HepG2 (cell line): ENCODE results near the gene FAM174B. TPM values are rescaled to one million over a fixed set of nuclear protein-coding genes. Genes with fewer than 3 reads are reported as not detected.

Experiments
- ATAC-seq: fragments of 200-7000 bp; cut with Tn5 transposase; 3 replicates; pipeline ENCODE4 v1.9.1; 2020; ENCODE audit warnings: mild to moderate bottlenecking, moderate library complexity
- BruUV-seq: library from RNA; stranded (reverse); fragments of 400-500 nt; replicated peaks from 2 replicates; lab custom pipeline; 2021; lab: Mats Ljungman, UMichigan
- CTCF ChIA-PET: fragments of 300-600 bp; formaldehyde crosslinking; extraction: SDS; loops from one replicate; lab custom pipeline; 2021; ENCODE audit warnings: low total read pairs, inconsistent platforms, low intra/inter-chr PET ratio; lab: Yijun Ruan, JAX
- POLR2A ChIA-PET: fragments of 350-600 bp; sonication (Branson Sonifier 250); formaldehyde crosslinking; loops from one replicate; lab custom pipeline; 2020; ENCODE audit warnings: antibody characterized with exemption, inconsistent platforms; lab: Yijun Ruan, JAX
- DNase-seq: peaks from one replicate; pipeline ENCODE4 v3.0.0-alpha.2; 2015; ENCODE audit warnings: low spot score
- FAIRE-seq: peaks from 3 replicates; lab custom pipeline; 2011; peaks lifted over from hg19 to GRCh38; lab: Jason Lieb, UNC
- H2AFZ ChIP-seq: one replicate; pipeline ENCODE4 v1.6.1; 2011; ENCODE audit warnings: low read length, inconsistent platforms
- H3K27ac ChIP-seq: fragments of 300-600 bp; 3 replicates; pipeline ENCODE4 v1.8.0; 2011; ENCODE audit warnings: mixed run types, mild to moderate bottlenecking, mixed read lengths, low read length, inconsistent platforms; ENCODE audit not compliant: insufficient read depth; ENCODE audit errors: extremely low read length
- H3K27me3 ChIP-seq, 2 experiments: fragments of 200-600 bp in 1 of 2; 2 replicates in 1 of 2; 3 replicates in 1 of 2; pipeline versions ENCODE4 v1.6.0 to v1.8.0; 2011; ENCODE audit warnings: low read length in 2 of 2, mild to moderate bottlenecking in 2 of 2, moderate library complexity in 2 of 2, inconsistent platforms in 1 of 2; ENCODE audit not compliant: insufficient read depth in 2 of 2, control insufficient read depth in 1 of 2
- H3K36me3 ChIP-seq, 2 experiments: fragments of 200-600 bp in 1 of 2; replicated peaks in 1 of 2; 2 replicates in 1 of 2; 3 replicates in 1 of 2; pipeline versions ENCODE4 v1.5.1 to v1.8.0; 2011; ENCODE audit warnings: low read length in 2 of 2, inconsistent platforms in 1 of 2; ENCODE audit not compliant: insufficient read depth in 2 of 2, control insufficient read depth in 1 of 2
- H3K4me1 ChIP-seq: 2 replicates; pipeline ENCODE4 v1.5.1; 2012; ENCODE audit warnings: low read length, inconsistent platforms; ENCODE audit not compliant: insufficient read depth
- H3K4me2 ChIP-seq: 2 replicates; pipeline ENCODE4 v1.6.0; 2011; ENCODE audit warnings: low read depth, low read length, inconsistent platforms
- H3K4me3 ChIP-seq, 3 experiments: fragments of 200-600 bp in 1 of 3; sonication (generic), shearing (Covaris generic) in 1 of 3; replicated peaks in 1 of 3; 2 replicates each; pipeline ENCODE4 v1.5.1; 2011 to 2016; ENCODE audit warnings: low read length in 3 of 3, inconsistent platforms in 2 of 3, low read depth in 2 of 3, mild to moderate bottlenecking in 2 of 3, control low read depth in 1 of 3, mixed read lengths in 1 of 3; ENCODE audit not compliant: insufficient read depth in 1 of 3
- H3K79me2 ChIP-seq: one replicate; pipeline ENCODE4 v1.6.1; 2011; ENCODE audit warnings: low read length, inconsistent platforms; ENCODE audit not compliant: insufficient read depth
- H3K9ac ChIP-seq: 2 replicates; pipeline ENCODE4 v1.6.0; 2011; ENCODE audit warnings: mild to moderate bottlenecking, low read depth, low read length, inconsistent platforms; ENCODE audit not compliant: insufficient read depth
- H3K9me3 ChIP-seq: 2 replicates; pipeline ENCODE4 v1.5.1; 2012; ENCODE audit warnings: mild to moderate bottlenecking, low read length
- H4K20me1 ChIP-seq: 2 replicates; pipeline ENCODE4 v1.6.0; 2011; ENCODE audit warnings: inconsistent platforms, mild to moderate bottlenecking, low read length, moderate library complexity; ENCODE audit not compliant: insufficient read depth
- GZF1 ChIP-seq: sonication (generic); formaldehyde crosslinking; IDR thresholded peaks from 2 replicates; pipeline ENCODE4 v1.5.1; 2020; ENCODE audit warnings: mild to moderate bottlenecking, missing genetic modification reagents
- MXD4 ChIP-seq: IDR thresholded peaks from 2 replicates; pipeline ENCODE4 v1.6.1; 2016; ENCODE audit warnings: mild to moderate bottlenecking, missing biosample characterization, missing genetic modification reagents
- RBM39 ChIP-seq: fragments of 200-400 bp; formaldehyde crosslinking; IDR thresholded peaks from one replicate; pipeline ENCODE4 v1.6.1; 2018; ENCODE audit warnings: antibody characterized with exemption, mild to moderate bottlenecking, low read depth, low read length; ENCODE audit not compliant: poor library complexity, severe bottlenecking
- SRY ChIP-seq: sonication (generic); formaldehyde crosslinking; IDR thresholded peaks from 2 replicates; pipeline ENCODE4 v1.8.0; 2022; ENCODE audit warnings: mild to moderate bottlenecking, missing genetic modification reagents
- TRIM24 ChIP-seq: sonication (generic); formaldehyde crosslinking; IDR thresholded peaks from 2 replicates; pipeline ENCODE4 v1.8.0; 2022; ENCODE audit warnings: mild to moderate bottlenecking, missing genetic modification reagents
- ZC3H4 ChIP-seq: sonication (generic); formaldehyde crosslinking; IDR thresholded peaks from 2 replicates; pipeline ENCODE4 v1.4.0; 2020; ENCODE audit warnings: missing genetic modification reagents, borderline replicate concordance
- ZFX ChIP-seq: sonication (generic); formaldehyde crosslinking; IDR thresholded peaks from 2 replicates; pipeline ENCODE4 v1.4.0; 2020; ENCODE audit warnings: mild to moderate bottlenecking, low read depth, missing genetic modification reagents, moderate library complexity
- ZNF138 ChIP-seq: sonication (generic); formaldehyde crosslinking; IDR thresholded peaks from 2 replicates; pipeline ENCODE4 v1.5.0; 2020; ENCODE audit warnings: mild to moderate bottlenecking, low read depth, missing genetic modification reagents
- ZNF563 ChIP-seq: sonication (generic); formaldehyde crosslinking; IDR thresholded peaks from 2 replicates; pipeline ENCODE4 v1.8.0; 2022; ENCODE audit warnings: mild to moderate bottlenecking, moderate library complexity, missing genetic modification reagents
- WGBS: methylation state at CpG from one replicate; pipeline ENCODE4 v1.1.6; 2017; ENCODE audit warnings: low lambda C conversion rate; 5-methylcytosine and 5-hydroxymethylcytosine counted together
- in situ Hi-C: cut with HindIII; loops from 2 replicates; pipeline ENCODE4 v1.10.0; 2017; ENCODE audit warnings: low pct_unique_long_range_greater_than_20kb; ENCODE audit not compliant: extremely low pct_ligation_motif_present
- intact Hi-C: fragments of 100-400 bp; cut with micrococcal nuclease; formaldehyde crosslinking; loops from one replicate; pipeline ENCODE4 v1.10.0; 2022; ENCODE audit not compliant: unreplicated experiment
- polyA plus RNA-seq, 8 experiments: library from polyadenylated mRNA; depleted of rRNA in 3 of 8; stranded (reverse) in 7 of 8; unstranded in 1 of 8; fragments of >200 nt; fragmentation: Illumina TruSeq in 4 of 8; extraction: Trizol in 4 of 8; gene quantifications; 2 replicates each; pipeline versions ENCODE4 v1.2.1 to v1.2.3, GENCODE V29; 2011 to 2016; ENCODE audit warnings: low read depth in 4 of 8, missing spikeins in 1 of 8, mixed read lengths in 1 of 8; ENCODE audit not compliant: insufficient read depth in 1 of 8
- total RNA-seq, 5 experiments: library from RNA; depleted of rRNA; stranded (reverse); fragments of >200 nt; fragmentation: Illumina TruSeq; extraction: Trizol; gene quantifications; 2 replicates each; pipeline ENCODE4 v1.2.3, GENCODE V29; 2016; ENCODE audit warnings: low read depth in 1 of 5
- TF ChIP-seq, protein P1 (sequence below): IDR thresholded peaks from 2 replicates; pipeline ENCODE4 v1.6.1; 2016; ENCODE audit warnings: control low read depth
- TF ChIP-seq, protein P2 (sequence below): sonication (generic); formaldehyde crosslinking; IDR thresholded peaks from 2 replicates; pipeline ENCODE4 v1.4.0; 2020; ENCODE audit warnings: missing genetic modification reagents, borderline replicate concordance

The FAM174B gene
- total and polyA plus RNA-seq, 2 of the 13 experiments (the other 11 are each of a cell fraction or from before 2014, with no cell fraction given) = 0.90 to 2.1 TPM

DNA sequence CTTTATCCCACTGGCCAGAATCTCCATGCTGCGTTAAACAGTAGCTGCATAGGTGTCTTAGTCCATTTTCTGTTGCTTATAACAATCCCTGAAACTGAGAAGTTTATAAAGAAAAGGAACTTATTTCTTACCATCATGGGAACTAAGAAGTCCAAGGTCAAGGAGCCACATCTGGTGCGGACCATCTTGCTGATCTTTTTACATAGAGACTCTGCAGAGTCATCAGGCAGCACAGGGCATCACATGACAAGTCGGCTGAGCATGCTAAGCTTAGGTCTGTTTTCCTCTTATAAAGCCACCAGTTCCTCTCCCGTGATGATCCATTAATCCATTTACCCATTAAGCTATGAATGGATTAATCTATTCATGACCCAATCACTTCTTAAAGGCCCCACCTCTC is 22.4 kb upstream of the FAM174B start:
- H3K9ac ChIP-seq = no peak overlapping the region
- no peak for DNase-seq
- H3K4me2 ChIP-seq = no peak overlapping the region
- TF ChIP-seq, protein P1, sequence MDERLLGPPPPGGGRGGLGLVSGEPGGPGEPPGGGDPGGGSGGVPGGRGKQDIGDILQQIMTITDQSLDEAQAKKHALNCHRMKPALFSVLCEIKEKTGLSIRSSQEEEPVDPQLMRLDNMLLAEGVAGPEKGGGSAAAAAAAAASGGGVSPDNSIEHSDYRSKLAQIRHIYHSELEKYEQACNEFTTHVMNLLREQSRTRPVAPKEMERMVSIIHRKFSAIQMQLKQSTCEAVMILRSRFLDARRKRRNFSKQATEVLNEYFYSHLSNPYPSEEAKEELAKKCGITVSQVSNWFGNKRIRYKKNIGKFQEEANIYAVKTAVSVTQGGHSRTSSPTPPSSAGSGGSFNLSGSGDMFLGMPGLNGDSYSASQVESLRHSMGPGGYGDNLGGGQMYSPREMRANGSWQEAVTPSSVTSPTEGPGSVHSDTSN (CRISPR knock-in tag) = no peak
- TF ChIP-seq ZFX (no peak), MXD4 (no peak), ZC3H4 (CRISPR knock-in tag) (no peak), SRY (CRISPR knock-in tag) (no peak), ZNF138 (CRISPR knock-in tag) (no peak), RBM39 (no peak), ZNF563 (CRISPR knock-in tag) (no peak), GZF1 (CRISPR knock-in tag) (no peak), TRIM24 (CRISPR knock-in tag) (no peak)
- TF ChIP-seq, protein P2, sequence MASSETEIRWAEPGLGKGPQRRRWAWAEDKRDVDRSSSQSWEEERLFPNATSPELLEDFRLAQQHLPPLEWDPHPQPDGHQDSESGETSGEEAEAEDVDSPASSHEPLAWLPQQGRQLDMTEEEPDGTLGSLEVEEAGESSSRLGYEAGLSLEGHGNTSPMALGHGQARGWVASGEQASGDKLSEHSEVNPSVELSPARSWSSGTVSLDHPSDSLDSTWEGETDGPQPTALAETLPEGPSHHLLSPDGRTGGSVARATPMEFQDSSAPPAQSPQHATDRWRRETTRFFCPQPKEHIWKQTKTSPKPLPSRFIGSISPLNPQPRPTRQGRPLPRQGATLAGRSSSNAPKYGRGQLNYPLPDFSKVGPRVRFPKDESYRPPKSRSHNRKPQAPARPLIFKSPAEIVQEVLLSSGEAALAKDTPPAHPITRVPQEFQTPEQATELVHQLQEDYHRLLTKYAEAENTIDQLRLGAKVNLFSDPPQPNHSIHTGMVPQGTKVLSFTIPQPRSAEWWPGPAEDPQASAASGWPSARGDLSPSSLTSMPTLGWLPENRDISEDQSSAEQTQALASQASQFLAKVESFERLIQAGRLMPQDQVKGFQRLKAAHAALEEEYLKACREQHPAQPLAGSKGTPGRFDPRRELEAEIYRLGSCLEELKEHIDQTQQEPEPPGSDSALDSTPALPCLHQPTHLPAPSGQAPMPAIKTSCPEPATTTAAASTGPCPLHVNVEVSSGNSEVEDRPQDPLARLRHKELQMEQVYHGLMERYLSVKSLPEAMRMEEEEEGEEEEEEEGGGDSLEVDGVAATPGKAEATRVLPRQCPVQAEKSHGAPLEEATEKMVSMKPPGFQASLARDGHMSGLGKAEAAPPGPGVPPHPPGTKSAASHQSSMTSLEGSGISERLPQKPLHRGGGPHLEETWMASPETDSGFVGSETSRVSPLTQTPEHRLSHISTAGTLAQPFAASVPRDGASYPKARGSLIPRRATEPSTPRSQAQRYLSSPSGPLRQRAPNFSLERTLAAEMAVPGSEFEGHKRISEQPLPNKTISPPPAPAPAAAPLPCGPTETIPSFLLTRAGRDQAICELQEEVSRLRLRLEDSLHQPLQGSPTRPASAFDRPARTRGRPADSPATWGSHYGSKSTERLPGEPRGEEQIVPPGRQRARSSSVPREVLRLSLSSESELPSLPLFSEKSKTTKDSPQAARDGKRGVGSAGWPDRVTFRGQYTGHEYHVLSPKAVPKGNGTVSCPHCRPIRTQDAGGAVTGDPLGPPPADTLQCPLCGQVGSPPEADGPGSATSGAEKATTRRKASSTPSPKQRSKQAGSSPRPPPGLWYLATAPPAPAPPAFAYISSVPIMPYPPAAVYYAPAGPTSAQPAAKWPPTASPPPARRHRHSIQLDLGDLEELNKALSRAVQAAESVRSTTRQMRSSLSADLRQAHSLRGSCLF = no peak
- H3K4me1 ChIP-seq = no peaks in the 10 kb centered on the region
- no peak overlapping the region for H3K27ac ChIP-seq
- ChIA-PET CTCF (no interaction called here), POLR2A (no interaction called here)
- in situ Hi-C loops = loop anchor here (25.0 kb wide), 1 partner anchor 591 kb away; no protein-coding TSS in a partner anchor
- ATAC-seq = no peak
- no peaks in the 10 kb centered on the region for H3K79me2 ChIP-seq
- H3K36me3 ChIP-seq = no peaks in the 10 kb centered on the region
- no peak overlapping the region for H2AFZ ChIP-seq
- FAIRE-seq = no peak
- BruUV-seq = no TSS peak
- H3K4me3 ChIP-seq = no peak overlapping the region
- WGBS = 3% methylated on average over 4 of the region's 4 CpGs
- no peaks in the 10 kb centered on the region for H4K20me1 ChIP-seq
- no peaks in the 10 kb centered on the region for H3K9me3 ChIP-seq
- intact Hi-C loops = no loop called here
- peaks cover 0 to 5% of the 10 kb centered on the region in 2 experiments; a peak in 1 of 5 replicates for H3K27me3 ChIP-seq
